Endothelial cell of umbilical vein (primary cell): ENCODE measurements around the gene CCNY. TPM values are rescaled to one million over a fixed set of nuclear protein-coding genes. Genes with fewer than 3 reads are reported as not detected.

Source experiments
- BruUV-seq: library from RNA; stranded (reverse); fragments of 400-500 nt; replicated peaks from 2 replicates; lab custom pipeline; 2021; lab: Mats Ljungman, UMichigan
- CTCF ChIA-PET: fragments of 300-600, 350-600 bp; sonication (Branson Sonifier 250); formaldehyde crosslinking; loops from one replicate; lab custom pipeline; 2021; ENCODE audit warnings: antibody characterized with exemption, inconsistent platforms; lab: Charles Lee
- POLR2A ChIA-PET: fragments of 300-600, 350-600 bp; sonication (Branson Sonifier 250); formaldehyde crosslinking; loops from one replicate; lab custom pipeline; 2021; ENCODE audit warnings: antibody characterized with exemption, inconsistent platforms; lab: Charles Lee
- DNase-seq: peaks from one replicate; pipeline ENCODE4 v3.0.0-alpha.2; 2011; ENCODE audit warnings: low read depth, low spot score
- FAIRE-seq: peaks from 2 replicates; lab custom pipeline; 2011; peaks lifted over from hg19 to GRCh38; lab: Jason Lieb, UNC
- H2AFZ ChIP-seq: 2 replicates; pipeline ENCODE4 v1.6.0; 2012; ENCODE audit warnings: low read depth, low read length, control low read depth, inconsistent platforms
- H3K27ac ChIP-seq: 2 replicates; pipeline ENCODE4 v1.5.1; 2011; ENCODE audit warnings: low read depth, mild to moderate bottlenecking, control low read depth, low read length, moderate library complexity; ENCODE audit not compliant: insufficient read depth
- H3K27me3 ChIP-seq, 2 experiments: 2 replicates each; pipeline versions ENCODE4 v1.6.0 to v1.6.1; 2011; ENCODE audit warnings: low read length in 2 of 2, mixed read lengths in 1 of 2; ENCODE audit not compliant: control insufficient read depth in 2 of 2, insufficient read depth in 2 of 2
- H3K36me3 ChIP-seq, 2 experiments: 2 replicates in 1 of 2; 3 replicates in 1 of 2; pipeline ENCODE4 v1.5.1; 2011; ENCODE audit warnings: low read length in 2 of 2, mild to moderate bottlenecking in 1 of 2, moderate library complexity in 1 of 2; ENCODE audit not compliant: control insufficient read depth in 2 of 2, insufficient read depth in 2 of 2; ENCODE audit errors: extremely low read depth in 1 of 2
- H3K4me1 ChIP-seq: 3 replicates; pipeline ENCODE4 v1.5.1; 2011; ENCODE audit warnings: mild to moderate bottlenecking, low read length; ENCODE audit not compliant: control insufficient read depth, insufficient read depth; ENCODE audit errors: extremely low read depth
- H3K4me2 ChIP-seq: 2 replicates; pipeline ENCODE4 v1.6.1; 2011; ENCODE audit warnings: low read length, control low read depth, mixed read lengths; ENCODE audit not compliant: insufficient read depth
- H3K4me3 ChIP-seq, 3 experiments: fragments of 200-600 bp in 1 of 3; sonication (generic), shearing (Covaris generic) in 1 of 3; replicated peaks in 1 of 3; 2 replicates each; pipeline ENCODE4 v1.5.1; 2011 to 2016; ENCODE audit warnings: control low read depth in 3 of 3, low read length in 3 of 3, mild to moderate bottlenecking in 2 of 3, inconsistent platforms in 1 of 3, low read depth in 1 of 3, moderate library complexity in 1 of 3; ENCODE audit not compliant: insufficient read depth in 1 of 3
- H3K79me2 ChIP-seq: 2 replicates; pipeline ENCODE4 v1.6.0; 2012; ENCODE audit warnings: low read length, inconsistent platforms; ENCODE audit not compliant: control insufficient read depth, insufficient read depth
- H3K9ac ChIP-seq: replicated peaks from 2 replicates; pipeline ENCODE3; 2011; ENCODE audit warnings: low read length, control low read depth; ENCODE audit not compliant: insufficient read depth; ENCODE audit errors: extremely low read depth
- H3K9me1 ChIP-seq: replicated peaks from 3 replicates; pipeline ENCODE4 v1.6.0; 2011; ENCODE audit warnings: mild to moderate bottlenecking, low read length; ENCODE audit not compliant: control insufficient read depth, insufficient read depth; ENCODE audit errors: extremely low read depth
- H3K9me3 ChIP-seq: replicated peaks from 2 replicates; pipeline ENCODE4 v1.5.1; 2012; ENCODE audit warnings: low read length, inconsistent platforms; ENCODE audit not compliant: control insufficient read depth, insufficient read depth
- H4K20me1 ChIP-seq: replicated peaks from 2 replicates; pipeline ENCODE3; 2011; ENCODE audit warnings: mild to moderate bottlenecking, low read length; ENCODE audit not compliant: control insufficient read depth, insufficient read depth; ENCODE audit errors: extremely low read depth
- EZH2 ChIP-seq: IDR thresholded peaks from 2 replicates; pipeline ENCODE4 v1.6.1; 2012; ENCODE audit warnings: borderline replicate concordance, low read depth, mild to moderate bottlenecking, moderate library complexity, low read length, inconsistent platforms; ENCODE audit not compliant: severe bottlenecking
- FOS ChIP-seq: IDR thresholded peaks from 2 replicates; pipeline ENCODE4 v1.6.1; 2011; ENCODE audit warnings: mild to moderate bottlenecking, low read length, moderate library complexity, borderline replicate concordance; ENCODE audit not compliant: insufficient read depth
- GATA2 ChIP-seq: IDR thresholded peaks from 2 replicates; pipeline ENCODE4 v1.7.0; 2011; ENCODE audit warnings: low read depth, mild to moderate bottlenecking, moderate library complexity, mixed read lengths, low read length; ENCODE audit not compliant: insufficient read length, insufficient read depth
- JUN ChIP-seq: IDR thresholded peaks from 2 replicates; pipeline ENCODE4 v1.6.1; 2011; ENCODE audit warnings: borderline replicate concordance, low read depth; ENCODE audit not compliant: insufficient read length, insufficient read depth
- MYC ChIP-seq: IDR thresholded peaks from one replicate; pipeline ENCODE4 v1.6.1; 2011; ENCODE audit warnings: mild to moderate bottlenecking, low read depth, low read length
- POLR2A ChIP-seq: IDR thresholded peaks from 2 replicates; pipeline ENCODE4 v1.6.1; 2012; ENCODE audit warnings: low read depth, mild to moderate bottlenecking, control low read depth, low read length
- POLR2AphosphoS5 ChIP-seq: IDR thresholded peaks from 2 replicates; pipeline ENCODE4 v1.6.1; 2012; ENCODE audit warnings: low read depth, mild to moderate bottlenecking, control low read depth, low read length, moderate library complexity; ENCODE audit not compliant: insufficient read depth
- dilution Hi-C: fragments of 300-500 bp; cut with MboI; formaldehyde crosslinking; loops from one replicate; pipeline ENCODE4 v1.15.0; 2019; ENCODE audit warnings: low sequenced_read_pairs; ENCODE audit not compliant: extremely low pct_ligation_motif_present
- intact Hi-C: fragments of 100-400 bp; cut with micrococcal nuclease; formaldehyde crosslinking; loops from one replicate; pipeline ENCODE4 v1.10.0; 2022
- polyA plus RNA-seq, 4 experiments: library from polyadenylated mRNA; depleted of rRNA in 3 of 4; stranded (reverse) in 3 of 4; unstranded in 1 of 4; fragments of >200 nt; gene quantifications; 2 replicates each; pipeline versions ENCODE4 v1.2.1 to v1.2.3, GENCODE V29; 2011 to 2012; ENCODE audit warnings: missing spikeins in 1 of 4
- total RNA-seq: library from RNA; stranded (reverse); gene quantifications from 2 replicates; pipeline ENCODE4 v1.2.3, GENCODE V29; 2021
- TF ChIP-seq, protein P1 (sequence below): IDR thresholded peaks from 2 replicates; pipeline ENCODE4 v1.6.1; 2011; ENCODE audit not compliant: insufficient read depth, insufficient read length
- TF ChIP-seq, protein P2 (sequence below), 2 donors: IDR thresholded peaks; 1 replicate in 1 of 2; 2 replicates in 1 of 2; pipeline ENCODE4 v1.5.1; 2011; ENCODE audit warnings: low read length in 2 of 2, mild to moderate bottlenecking in 2 of 2, moderate library complexity in 2 of 2, control low read depth in 1 of 2, inconsistent platforms in 1 of 2, low read depth in 1 of 2; ENCODE audit not compliant: insufficient read depth in 1 of 2; ENCODE audit errors: extremely low read depth in 1 of 2

Gene CCNY
- total and polyA plus RNA-seq, 2 donors (not counting 3 experiments of a cell fraction or from before 2014, with no cell fraction given), result 61.5 to 107 TPM

DNA sequence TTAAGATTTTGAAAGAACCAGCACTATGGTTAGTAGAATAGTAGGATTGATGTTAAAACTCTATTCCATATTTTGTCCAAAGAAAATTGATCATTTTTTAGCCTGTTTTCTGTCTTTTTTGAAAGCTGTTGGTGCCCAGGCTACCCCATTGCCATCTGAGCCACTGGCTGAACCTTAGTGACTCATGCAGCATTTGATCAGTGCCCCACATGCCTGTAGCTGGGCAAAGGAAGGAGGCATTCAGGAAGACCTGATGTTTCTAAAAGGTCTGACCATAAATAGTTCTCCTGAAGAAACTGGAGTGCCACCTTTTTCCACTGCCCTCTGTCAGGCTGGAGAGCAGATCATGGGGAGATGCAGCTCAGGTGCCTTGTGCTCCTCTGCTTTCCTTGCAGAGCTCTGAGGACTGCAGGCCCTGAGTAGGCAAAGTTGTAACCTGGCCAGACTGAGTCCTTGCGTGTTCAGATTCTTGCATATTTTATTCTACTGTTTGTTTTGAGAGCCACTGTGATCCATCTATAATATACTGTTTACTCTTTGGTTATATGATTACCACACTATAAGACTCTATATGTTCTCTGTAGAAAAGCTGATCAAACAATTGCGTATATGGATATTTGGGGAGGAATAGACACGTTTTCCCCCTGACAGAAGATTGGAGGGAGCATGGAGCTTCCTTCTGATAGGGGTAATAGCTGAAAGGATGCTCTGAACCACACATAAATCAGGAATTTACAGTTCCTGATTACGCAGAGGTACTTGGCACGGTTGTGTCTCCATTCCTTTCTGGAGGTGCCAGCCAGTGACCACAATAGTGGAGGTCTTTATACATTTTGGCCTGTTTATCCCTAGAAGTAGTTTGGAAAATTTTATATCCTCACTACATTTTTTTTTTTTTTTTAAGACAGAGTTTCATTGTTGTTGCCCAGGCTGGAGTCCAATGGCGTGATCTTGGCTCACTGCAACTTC is 219.9 kb downstream of the CCNY start:
- DNase-seq (no peak), FAIRE-seq (no peak)
- Histone ChIP-seq H3K4me3 (no peak overlapping the region), H3K27ac (no peak overlapping the region), H3K9me3 (no peaks in the 10 kb centered on the region), H3K9me1 (no peaks in the 10 kb centered on the region), H4K20me1 (no peaks in the 10 kb centered on the region), H3K4me2 (no peak overlapping the region), H3K4me1 (peaks cover 8% of the 10 kb centered on the region), H2AFZ (no peak overlapping the region), H3K36me3 (peaks cover 0 to 6% of the 10 kb centered on the region in 2 experiments), H3K79me2 (no peaks in the 10 kb centered on the region), H3K27me3 (no peaks in the 10 kb centered on the region), H3K9ac (no peak overlapping the region)
- TF ChIP-seq GATA2 (no peak), JUN (no peak), MYC (no peak), FOS (no peak), EZH2 (no peak), POLR2AphosphoS5 (no peak), POLR2A (no peak)
- TF ChIP-seq, protein P1, sequence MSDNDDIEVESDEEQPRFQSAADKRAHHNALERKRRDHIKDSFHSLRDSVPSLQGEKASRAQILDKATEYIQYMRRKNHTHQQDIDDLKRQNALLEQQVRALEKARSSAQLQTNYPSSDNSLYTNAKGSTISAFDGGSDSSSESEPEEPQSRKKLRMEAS, result no peak
- TF ChIP-seq, protein P2, sequence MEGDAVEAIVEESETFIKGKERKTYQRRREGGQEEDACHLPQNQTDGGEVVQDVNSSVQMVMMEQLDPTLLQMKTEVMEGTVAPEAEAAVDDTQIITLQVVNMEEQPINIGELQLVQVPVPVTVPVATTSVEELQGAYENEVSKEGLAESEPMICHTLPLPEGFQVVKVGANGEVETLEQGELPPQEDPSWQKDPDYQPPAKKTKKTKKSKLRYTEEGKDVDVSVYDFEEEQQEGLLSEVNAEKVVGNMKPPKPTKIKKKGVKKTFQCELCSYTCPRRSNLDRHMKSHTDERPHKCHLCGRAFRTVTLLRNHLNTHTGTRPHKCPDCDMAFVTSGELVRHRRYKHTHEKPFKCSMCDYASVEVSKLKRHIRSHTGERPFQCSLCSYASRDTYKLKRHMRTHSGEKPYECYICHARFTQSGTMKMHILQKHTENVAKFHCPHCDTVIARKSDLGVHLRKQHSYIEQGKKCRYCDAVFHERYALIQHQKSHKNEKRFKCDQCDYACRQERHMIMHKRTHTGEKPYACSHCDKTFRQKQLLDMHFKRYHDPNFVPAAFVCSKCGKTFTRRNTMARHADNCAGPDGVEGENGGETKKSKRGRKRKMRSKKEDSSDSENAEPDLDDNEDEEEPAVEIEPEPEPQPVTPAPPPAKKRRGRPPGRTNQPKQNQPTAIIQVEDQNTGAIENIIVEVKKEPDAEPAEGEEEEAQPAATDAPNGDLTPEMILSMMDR (IDR thresholded peaks at IDR 0.05; ENCODE audit: extremely low read depth in 1 of 2, insufficient read depth in 1 of 2, low read depth in 1 of 2, low read length in 2 of 2), result no peak
- no TSS peak for BruUV-seq
- dilution Hi-C loops (no loop called here), intact Hi-C loops (no loop called here)
- CTCF ChIA-PET, result interaction anchor here (0.6 to 1.4 kb wide), 3 partner anchors 8 to 242 kb away, joined by 3 to 6 read pairs (median 4); no protein-coding TSS in a partner anchor
- POLR2A ChIA-PET, result no interaction called here
